Putamen (tissue), 1 donor: ENCODE data around the gene NRN1L.

ENCODE experiments used
- DNase-seq: peaks from one replicate; pipeline ENCODE4 v3.0.0-alpha.2; 2016; ENCODE audit warnings: low spot score

NRN1L gene

DNA sequence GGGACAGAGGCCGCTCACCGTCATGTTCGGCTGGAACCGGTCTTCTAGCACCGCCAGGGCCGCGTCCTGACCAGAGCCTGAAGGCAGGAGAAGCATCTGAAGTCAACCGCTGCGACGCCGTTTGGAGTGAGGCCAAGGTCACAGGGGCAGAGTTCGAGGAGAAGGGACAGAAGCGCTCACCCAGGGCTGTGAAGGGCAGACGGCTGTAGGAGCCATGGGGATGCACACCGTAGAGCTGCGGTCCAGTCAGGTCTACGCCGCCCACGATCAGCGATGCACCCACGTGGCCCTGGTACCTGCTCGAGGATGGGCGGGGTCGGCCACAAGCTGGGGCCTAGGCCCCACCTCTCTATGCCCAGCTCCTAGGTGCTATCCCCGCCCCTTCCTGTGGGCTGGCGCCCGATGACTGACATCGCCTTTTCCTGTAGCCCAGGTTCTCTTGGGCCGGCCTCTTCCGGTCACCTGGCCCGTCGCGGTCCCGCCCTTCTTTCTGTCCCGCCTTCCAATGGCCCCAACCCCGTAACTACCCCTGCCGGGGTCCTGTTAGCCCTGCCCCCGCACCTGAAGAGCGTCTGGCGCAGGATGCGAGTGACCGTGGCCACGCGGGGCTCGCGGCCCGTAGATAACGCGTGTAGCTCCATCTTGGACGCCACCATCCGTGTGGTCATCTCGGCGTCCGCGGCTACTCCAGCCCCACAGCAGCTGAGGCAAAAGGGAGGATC, 50.9 kb downstream of the NRN1L start:
- DNase-seq: peak; percentile 96
